ENCODE measurements around the gene GNPTAB.

GRCh38 chr12:101854747-101855146 lies 24.0 kb upstream of the GNPTAB start:
- no peak for TF ChIP-seq EZH2 (IDR thresholded peaks at IDR 0.05; ENCODE audit: borderline replicate concordance, low read length)
- no peak for TF ChIP-seq CTCF (conservative IDR thresholded peaks at IDR 0.05 in 1 of 2, IDR thresholded peaks at IDR 0.05 in 1 of 2; ENCODE audit: extremely low read depth in 1 of 2, insufficient read depth in 1 of 2, low read depth in 1 of 2, low read length in 2 of 2)

Measured in mammary epithelial cell (primary cell).